H9 (cell line): Measurements from ENCODE around the gene PSMB9. TPM values are rescaled to one million over a fixed set of nuclear protein-coding genes. Genes with fewer than 3 reads are reported as not detected.

ENCODE experiments used
- DNase-seq: peaks from one replicate; pipeline ENCODE4 v3.0.0-alpha.2; 2017
- H2AFZ ChIP-seq: one replicate; pipeline ENCODE4 v1.6.1; 2013; ENCODE audit warnings: mild to moderate bottlenecking, low read length, control low read depth, moderate library complexity
- H2AK5ac ChIP-seq: 2 replicates; pipeline ENCODE4 v1.6.1; 2013; ENCODE audit warnings: low read length, control low read depth, mixed read lengths; ENCODE audit not compliant: insufficient read length
- H2BK120ac ChIP-seq: one replicate; pipeline ENCODE4 v1.6.1; 2013; ENCODE audit warnings: low read depth, mild to moderate bottlenecking, low read length, control low read depth, inconsistent platforms; ENCODE audit not compliant: poor library complexity, severe bottlenecking
- H2BK12ac ChIP-seq: 2 replicates; pipeline ENCODE4 v1.6.1; 2013; ENCODE audit warnings: low read length, control low read depth, mixed read lengths, low read depth; ENCODE audit not compliant: insufficient read length
- H2BK15ac ChIP-seq: 2 replicates; pipeline ENCODE4 v1.6.1; 2013; ENCODE audit warnings: low read depth, low read length, control low read depth
- H2BK20ac ChIP-seq: one replicate; pipeline ENCODE4 v1.6.1; 2013; ENCODE audit warnings: low read depth, mild to moderate bottlenecking, low read length, control low read depth, inconsistent platforms; ENCODE audit not compliant: poor library complexity, severe bottlenecking
- H2BK5ac ChIP-seq: 2 replicates; pipeline ENCODE4 v1.6.1; 2013; ENCODE audit warnings: low read length, control low read depth, mixed read lengths; ENCODE audit not compliant: insufficient read length
- H3K14ac ChIP-seq: 2 replicates; pipeline ENCODE4 v1.6.1; 2013; ENCODE audit warnings: low read length, control low read depth; ENCODE audit not compliant: insufficient read depth
- H3K18ac ChIP-seq: 2 replicates; pipeline ENCODE4 v1.6.1; 2013; ENCODE audit warnings: low read depth, mild to moderate bottlenecking, mixed read lengths, low read length, control low read depth; ENCODE audit not compliant: insufficient read length
- H3K23ac ChIP-seq: 2 replicates; pipeline ENCODE4 v1.6.1; 2013; ENCODE audit warnings: low read length, control low read depth, mixed read lengths, low read depth; ENCODE audit not compliant: insufficient read length
- H3K23me2 ChIP-seq: 2 replicates; pipeline ENCODE4 v1.6.1; 2013; ENCODE audit warnings: low read depth, mild to moderate bottlenecking, mixed read lengths, low read length, control low read depth; ENCODE audit not compliant: insufficient read length, poor library complexity, severe bottlenecking
- H3K27ac ChIP-seq: 2 replicates; pipeline ENCODE4 v1.5.1; 2013; ENCODE audit warnings: low read length, control low read depth, mixed read lengths, low read depth; ENCODE audit not compliant: insufficient read length
- H3K27me3 ChIP-seq: 2 replicates; pipeline ENCODE4 v1.6.1; 2013; ENCODE audit warnings: low read length, control low read depth, inconsistent platforms; ENCODE audit not compliant: insufficient read depth
- H3K4ac ChIP-seq: 2 replicates; pipeline ENCODE4 v1.6.1; 2013; ENCODE audit warnings: low read depth, mild to moderate bottlenecking, control low read depth, inconsistent platforms, low read length, moderate library complexity
- H3K4me1 ChIP-seq: 2 replicates; pipeline ENCODE4 v1.6.1; 2013; ENCODE audit warnings: low read length, control low read depth, inconsistent platforms; ENCODE audit not compliant: insufficient read depth
- H3K4me2 ChIP-seq: 2 replicates; pipeline ENCODE4 v1.6.1; 2013; ENCODE audit warnings: low read length, control low read depth, mixed read lengths; ENCODE audit not compliant: insufficient read length, insufficient read depth
- H3K56ac ChIP-seq: 2 replicates; pipeline ENCODE4 v1.6.1; 2013; ENCODE audit warnings: low read depth, mild to moderate bottlenecking, mixed read lengths, low read length, control low read depth; ENCODE audit not compliant: insufficient read length
- H3K79me1 ChIP-seq: 2 replicates; pipeline ENCODE4 v1.6.1; 2013; ENCODE audit warnings: low read depth, mild to moderate bottlenecking, moderate library complexity, low read length, control low read depth, inconsistent platforms; ENCODE audit not compliant: insufficient read depth, poor library complexity, severe bottlenecking
- H3K79me2 ChIP-seq: 2 replicates; pipeline ENCODE4 v1.6.1; 2013; ENCODE audit warnings: low read length, control low read depth, inconsistent platforms; ENCODE audit not compliant: insufficient read depth
- H3K9ac ChIP-seq: 2 replicates; pipeline ENCODE4 v1.6.1; 2013; ENCODE audit warnings: low read length, control low read depth, mixed read lengths; ENCODE audit not compliant: insufficient read length; ENCODE audit errors: extremely low read depth
- H3K9me3 ChIP-seq: one replicate; pipeline ENCODE4 v1.6.1; 2013; ENCODE audit warnings: low read depth, low read length, inconsistent platforms; ENCODE audit not compliant: control insufficient read depth
- H3T11ph ChIP-seq: one replicate; pipeline ENCODE4 v1.6.1; 2013; ENCODE audit warnings: mild to moderate bottlenecking, low read length, control low read depth, inconsistent platforms
- H4K20me1 ChIP-seq: one replicate; pipeline ENCODE4 v1.6.1; 2013; ENCODE audit not compliant: control insufficient read depth, insufficient read length, insufficient read depth
- H4K5ac ChIP-seq: 2 replicates; pipeline ENCODE4 v1.6.1; 2013; ENCODE audit warnings: low read depth, mild to moderate bottlenecking, mixed read lengths, low read length, control low read depth; ENCODE audit not compliant: insufficient read length
- H4K8ac ChIP-seq: replicated peaks from 2 replicates; pipeline ENCODE4 v1.6.1; 2013; ENCODE audit warnings: low read length, control low read depth, mixed read lengths, low read depth; ENCODE audit not compliant: insufficient read length
- H4K91ac ChIP-seq: 2 replicates; pipeline ENCODE4 v1.6.1; 2013; ENCODE audit warnings: low read depth, mild to moderate bottlenecking, moderate library complexity, mixed read lengths, low read length, control low read depth; ENCODE audit not compliant: insufficient read length
- H3K27ac Mint-ChIP-seq, 3 experiments: 2 replicates in 2 of 3; 3 replicates in 1 of 3; pipeline ENCODE4 v1.8.0; 2020 to 2021; ENCODE audit warnings: mixed read lengths in 3 of 3, mild to moderate bottlenecking in 1 of 3, moderate library complexity in 1 of 3
- H3K27me3 Mint-ChIP-seq: 2 replicates; pipeline ENCODE4 v1.8.0; 2021; ENCODE audit warnings: low read depth, mild to moderate bottlenecking, moderate library complexity, mixed read lengths
- H3K36me3 Mint-ChIP-seq, 3 experiments: 2 replicates in 2 of 3; 3 replicates in 1 of 3; pipeline ENCODE4 v1.8.0; 2020 to 2021; ENCODE audit warnings: low read depth in 3 of 3, mixed read lengths in 3 of 3; ENCODE audit not compliant: insufficient read depth in 1 of 3
- H3K4me1 Mint-ChIP-seq, 2 experiments: 2 replicates each; pipeline ENCODE4 v1.8.0; 2020; ENCODE audit warnings: mixed read lengths in 2 of 2
- H3K4me3 Mint-ChIP-seq, 2 experiments: 2 replicates in 1 of 2; 3 replicates in 1 of 2; pipeline ENCODE4 v1.8.0; 2020 to 2021; ENCODE audit warnings: mild to moderate bottlenecking in 2 of 2, mixed read lengths in 2 of 2, moderate library complexity in 1 of 2
- H3K9me3 Mint-ChIP-seq, 2 experiments: 2 replicates in 1 of 2; 3 replicates in 1 of 2; pipeline ENCODE4 v1.8.0; 2020; ENCODE audit warnings: mild to moderate bottlenecking in 2 of 2, mixed read lengths in 2 of 2, moderate library complexity in 1 of 2
- WGBS: extraction: QIAGEN DNeasy Blood & Tissue Kit; methylation state at CpG from one replicate; pipeline ENCODE4 v1.1.7; 2013; ENCODE audit warnings: missing lambda C conversion rate, low lambda C conversion rate, mixed read lengths; ENCODE audit not compliant: insufficient read length; ENCODE audit errors: extremely low coverage; 5-methylcytosine and 5-hydroxymethylcytosine counted together
- total RNA-seq: library from RNA; stranded (reverse); gene quantifications from 2 replicates; pipeline ENCODE4 v1.2.1, GENCODE V29; 2021
- TF ChIP-seq, protein P1 (sequence below): fragments of 200-600 bp; sonication (generic); conservative IDR thresholded peaks from 3 replicates; pipeline ENCODE4 v1.8.0; 2021; ENCODE audit warnings: antibody characterized with exemption, mild to moderate bottlenecking

Gene PSMB9
- total RNA-seq, 1 experiment from 2014 or later: 3.5 TPM

DNA sequence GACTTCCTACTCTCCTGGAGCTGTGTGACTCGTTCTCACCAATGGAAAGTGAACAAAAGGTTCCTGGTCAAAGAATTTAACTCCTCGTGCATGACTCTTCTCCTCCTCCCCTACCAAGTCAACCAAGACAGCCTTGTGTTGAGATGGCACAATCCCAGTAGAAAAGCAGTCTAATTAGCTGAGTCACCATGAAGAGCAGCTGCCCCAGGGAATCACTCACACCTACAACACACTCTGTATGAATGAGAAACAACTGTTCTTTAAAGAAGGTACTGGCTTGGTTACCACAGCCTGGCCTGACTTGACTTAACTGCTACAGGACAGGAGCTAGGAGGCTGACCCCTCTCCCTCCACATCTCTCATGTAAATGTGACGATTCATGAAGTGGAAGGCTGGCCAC lies 34.3 kb upstream of the PSMB9 start:
- Histone ChIP-seq H2BK120ac (no peak overlapping the region), H3K27me3 (no peaks in the 10 kb centered on the region), H3K4me2 (no peak overlapping the region), H3K23ac (no peak overlapping the region), H2BK20ac (no peak overlapping the region), H2BK12ac (no peak overlapping the region), H3K18ac (no peak overlapping the region), H3K23me2 (no peaks in the 10 kb centered on the region), H4K5ac (no peak overlapping the region), H3K9me3 (no peaks in the 10 kb centered on the region), H3T11ph (no peak overlapping the region), H3K27ac (no peak overlapping the region), H3K4me1 (no peaks in the 10 kb centered on the region), H3K9ac (no peak overlapping the region), H2BK15ac (no peak overlapping the region), H3K4ac (no peak overlapping the region), H3K14ac (no peak overlapping the region), H3K79me2 (no peaks in the 10 kb centered on the region), H3K56ac (no peak overlapping the region), H3K79me1 (no peaks in the 10 kb centered on the region), H2BK5ac (no peak overlapping the region), H2AK5ac (no peak overlapping the region), H4K20me1 (no peaks in the 10 kb centered on the region), H4K91ac (no peak overlapping the region), H2AFZ (no peak overlapping the region), H4K8ac (no peak overlapping the region)
- TF ChIP-seq, protein P1, sequence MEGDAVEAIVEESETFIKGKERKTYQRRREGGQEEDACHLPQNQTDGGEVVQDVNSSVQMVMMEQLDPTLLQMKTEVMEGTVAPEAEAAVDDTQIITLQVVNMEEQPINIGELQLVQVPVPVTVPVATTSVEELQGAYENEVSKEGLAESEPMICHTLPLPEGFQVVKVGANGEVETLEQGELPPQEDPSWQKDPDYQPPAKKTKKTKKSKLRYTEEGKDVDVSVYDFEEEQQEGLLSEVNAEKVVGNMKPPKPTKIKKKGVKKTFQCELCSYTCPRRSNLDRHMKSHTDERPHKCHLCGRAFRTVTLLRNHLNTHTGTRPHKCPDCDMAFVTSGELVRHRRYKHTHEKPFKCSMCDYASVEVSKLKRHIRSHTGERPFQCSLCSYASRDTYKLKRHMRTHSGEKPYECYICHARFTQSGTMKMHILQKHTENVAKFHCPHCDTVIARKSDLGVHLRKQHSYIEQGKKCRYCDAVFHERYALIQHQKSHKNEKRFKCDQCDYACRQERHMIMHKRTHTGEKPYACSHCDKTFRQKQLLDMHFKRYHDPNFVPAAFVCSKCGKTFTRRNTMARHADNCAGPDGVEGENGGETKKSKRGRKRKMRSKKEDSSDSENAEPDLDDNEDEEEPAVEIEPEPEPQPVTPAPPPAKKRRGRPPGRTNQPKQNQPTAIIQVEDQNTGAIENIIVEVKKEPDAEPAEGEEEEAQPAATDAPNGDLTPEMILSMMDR: no peak
- Mint-ChIP-seq H3K4me3 (no peak overlapping the region), H3K27ac (no peak overlapping the region), H3K9me3 (no peaks in the 10 kb centered on the region), H3K27me3 (peaks cover 12% of the 10 kb centered on the region), H3K4me1 (peaks cover 0 to 9% of the 10 kb centered on the region in 2 experiments; a peak in 2 of 4 replicates), H3K36me3 (no peaks in the 10 kb centered on the region)
- no peak for DNase-seq
- WGBS: no CpG with 5 or more reads among the region's 3 CpGs
